22Rv1 (cell line): ENCODE results near the gene RPL5.

Source experiments
- ZFX ChIP-seq: fragments of 450-650 bp; IDR thresholded peaks from 2 replicates; pipeline ENCODE4 v1.6.1; 2017; ENCODE audit warnings: antibody characterized with exemption, borderline replicate concordance
- TF ChIP-seq, protein P1 (sequence below): fragments of 450-650 bp; IDR thresholded peaks from 2 replicates; pipeline ENCODE4 v1.5.1; 2017; ENCODE audit warnings: mild to moderate bottlenecking

- TF ChIP-seq, protein P1, sequence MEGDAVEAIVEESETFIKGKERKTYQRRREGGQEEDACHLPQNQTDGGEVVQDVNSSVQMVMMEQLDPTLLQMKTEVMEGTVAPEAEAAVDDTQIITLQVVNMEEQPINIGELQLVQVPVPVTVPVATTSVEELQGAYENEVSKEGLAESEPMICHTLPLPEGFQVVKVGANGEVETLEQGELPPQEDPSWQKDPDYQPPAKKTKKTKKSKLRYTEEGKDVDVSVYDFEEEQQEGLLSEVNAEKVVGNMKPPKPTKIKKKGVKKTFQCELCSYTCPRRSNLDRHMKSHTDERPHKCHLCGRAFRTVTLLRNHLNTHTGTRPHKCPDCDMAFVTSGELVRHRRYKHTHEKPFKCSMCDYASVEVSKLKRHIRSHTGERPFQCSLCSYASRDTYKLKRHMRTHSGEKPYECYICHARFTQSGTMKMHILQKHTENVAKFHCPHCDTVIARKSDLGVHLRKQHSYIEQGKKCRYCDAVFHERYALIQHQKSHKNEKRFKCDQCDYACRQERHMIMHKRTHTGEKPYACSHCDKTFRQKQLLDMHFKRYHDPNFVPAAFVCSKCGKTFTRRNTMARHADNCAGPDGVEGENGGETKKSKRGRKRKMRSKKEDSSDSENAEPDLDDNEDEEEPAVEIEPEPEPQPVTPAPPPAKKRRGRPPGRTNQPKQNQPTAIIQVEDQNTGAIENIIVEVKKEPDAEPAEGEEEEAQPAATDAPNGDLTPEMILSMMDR: no peak
- TF ChIP-seq ZFX: no peak
Measured at GRCh38 chr1:92803140-92803887, 28.5 kb upstream of the RPL5 start.
